ENCODE results near the gene ETV4.

Gene ETV4

GRCh38 chr17:43572368-43572980, 26.3 kb upstream of the ETV4 start:
- DNase-seq = no peak

DNA sequence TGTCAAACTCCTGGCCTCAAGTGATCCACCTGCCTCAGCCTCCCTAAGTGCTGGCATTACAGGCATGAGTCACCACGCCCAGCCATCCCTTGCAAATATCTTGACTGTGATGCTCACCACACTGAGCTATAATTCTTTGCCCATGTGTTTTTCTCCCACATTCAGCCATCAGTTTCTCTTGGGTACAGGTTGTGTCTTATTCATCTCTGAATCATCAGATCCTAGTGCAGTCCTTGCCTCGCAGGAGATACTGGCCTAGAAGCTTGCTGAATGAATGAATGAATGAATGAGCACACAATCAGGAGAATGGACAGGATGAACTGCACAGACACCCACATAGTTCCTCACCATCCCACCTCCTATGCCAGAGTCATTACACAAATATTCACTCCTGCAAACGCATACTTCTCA, 24.4 kb upstream of the ETV4 start:
- DNase-seq = no peak

DNA sequence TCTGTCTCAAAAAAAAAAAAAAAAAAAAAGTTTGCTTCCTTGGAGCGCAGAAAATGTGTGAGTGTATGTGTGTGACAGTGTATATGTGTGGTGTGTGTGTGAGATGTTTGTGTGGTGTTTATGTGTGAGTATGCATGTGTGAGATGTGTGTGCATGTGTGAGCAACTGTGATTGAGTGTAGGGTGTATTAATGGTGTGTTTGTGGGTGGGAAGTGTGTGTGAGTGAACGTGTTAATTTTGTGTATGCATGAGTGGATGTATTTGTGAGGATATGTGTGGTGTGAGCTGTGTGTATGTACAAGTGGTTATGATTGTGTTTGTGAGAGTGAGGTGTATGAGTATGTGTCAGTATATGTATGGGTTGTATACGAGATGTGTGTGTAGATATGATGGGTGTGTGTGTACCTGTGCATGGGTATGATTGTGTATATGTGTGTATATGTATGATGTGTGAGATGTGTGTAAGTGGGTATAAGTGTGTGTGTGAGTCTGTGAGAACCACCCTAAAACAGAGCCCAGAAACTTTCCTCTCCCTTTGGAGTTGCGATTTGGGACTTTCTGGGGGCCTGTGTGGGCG, 22.5 kb upstream of the ETV4 start:
- no peak for DNase-seq

- no peak for DNase-seq
Observed at GRCh38 chr17:43563600-43564594, 17.8 kb upstream of the ETV4 start.

- no peak for DNase-seq
Observed at GRCh38 chr17:43562679-43563599, 16.8 kb upstream of the ETV4 start.

DNA sequence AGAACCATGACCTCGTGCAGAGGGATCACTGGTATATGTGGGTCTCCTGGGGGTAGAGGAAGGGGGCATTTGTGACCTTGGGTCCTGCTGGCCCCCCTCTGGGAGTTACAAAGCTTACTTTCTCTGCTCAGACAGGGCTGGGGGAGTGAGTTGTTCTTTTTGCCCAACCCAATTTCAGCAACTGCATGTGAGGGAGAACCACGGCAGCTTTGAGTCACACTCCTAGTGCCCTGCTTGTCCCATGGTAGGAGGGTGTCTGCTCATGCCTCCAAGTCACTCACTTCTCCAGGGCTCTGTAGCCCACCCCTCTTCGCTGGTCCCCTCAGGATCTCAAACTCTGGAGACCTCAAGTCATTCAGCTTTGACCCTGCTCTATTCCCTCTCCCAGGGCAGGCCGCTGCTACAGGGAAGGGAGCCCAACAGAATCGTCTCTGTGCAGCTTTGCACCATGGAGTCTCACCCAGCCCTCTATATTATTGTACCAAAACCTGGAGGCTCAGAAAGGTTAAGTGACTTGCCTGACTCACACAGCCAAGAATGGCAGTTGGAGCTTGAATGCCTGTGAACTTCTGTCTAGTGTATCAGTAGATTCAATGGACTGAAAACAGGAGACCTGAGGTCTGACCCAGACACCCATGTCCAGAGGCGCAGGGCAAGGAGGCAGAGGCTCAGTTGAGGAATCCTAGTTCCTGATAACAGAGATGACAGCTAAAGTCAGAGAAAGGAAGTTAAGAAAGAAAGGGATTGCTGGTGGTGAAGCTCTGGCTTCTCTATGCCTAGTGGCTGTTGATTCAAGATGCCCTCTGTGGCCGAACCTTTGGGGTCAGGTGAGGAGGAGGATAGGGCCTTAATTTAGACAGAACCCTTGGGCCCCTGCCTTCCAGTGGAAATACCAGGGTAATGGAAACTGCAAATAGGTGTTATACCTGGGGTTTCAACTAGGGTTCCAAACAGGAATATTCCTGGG, 14.6 kb upstream of the ETV4 start:
- DNase-seq = no peak

DNA sequence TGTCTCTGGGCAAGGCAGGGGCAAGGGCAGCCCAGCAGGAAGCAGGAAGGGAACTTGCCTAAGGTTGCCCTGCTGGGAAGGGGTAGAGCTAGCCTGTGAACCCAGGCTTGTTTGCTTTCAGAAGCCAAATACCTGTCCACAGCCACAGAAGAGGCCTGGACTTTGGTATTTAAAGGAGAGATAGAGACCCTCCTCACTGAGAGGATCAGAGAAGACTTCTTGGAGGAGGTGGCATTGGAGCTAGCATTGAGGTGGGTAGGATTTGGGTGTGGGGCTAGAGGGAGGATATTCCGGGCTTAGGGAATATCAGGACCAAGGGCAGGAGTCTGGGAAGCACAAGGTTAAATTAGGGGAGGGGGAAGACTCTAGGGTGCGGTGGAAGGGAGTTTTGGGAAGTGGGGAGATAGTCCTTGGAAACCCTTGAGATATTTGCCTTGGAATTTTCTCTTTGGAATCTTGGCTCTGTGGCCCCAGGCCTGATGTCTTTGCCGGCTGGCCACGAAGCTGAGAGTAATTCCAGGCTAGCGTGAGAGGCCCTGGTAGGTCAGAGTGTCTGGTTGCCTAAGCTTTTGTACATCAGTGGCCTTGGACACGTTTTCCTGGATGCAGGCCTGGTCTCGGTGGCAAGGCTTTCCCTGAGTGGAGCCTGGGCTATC, 13.1 kb upstream of the ETV4 start:
- no peak for DNase-seq

- no peak for DNase-seq
Observed at GRCh38 chr17:43558805-43559160, 12.6 kb upstream of the ETV4 start.

- no peak for DNase-seq
Observed at GRCh38 chr17:43556292-43556691, 10.2 kb upstream of the ETV4 start.

DNA sequence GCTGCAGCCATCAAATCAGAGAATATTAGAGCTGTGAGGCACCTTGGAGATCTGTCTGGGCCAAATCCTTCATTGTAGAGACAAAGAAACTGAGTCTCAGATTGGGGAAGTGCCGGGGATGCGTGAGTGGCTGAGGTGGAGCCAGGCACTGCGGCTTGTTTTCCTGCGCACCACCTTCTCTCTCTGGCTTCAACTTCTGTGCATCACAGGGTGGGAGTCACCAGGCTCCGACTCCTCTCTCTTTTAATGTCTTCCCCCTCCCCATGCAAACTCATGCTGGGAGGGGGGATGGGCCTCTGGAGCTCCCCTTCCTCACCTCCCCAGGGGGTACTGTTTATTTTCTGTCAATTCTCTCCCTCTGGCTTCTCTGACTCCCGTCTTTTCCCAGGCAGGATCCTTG, 8.7 kb upstream of the ETV4 start:
- no peak for DNase-seq

DNA sequence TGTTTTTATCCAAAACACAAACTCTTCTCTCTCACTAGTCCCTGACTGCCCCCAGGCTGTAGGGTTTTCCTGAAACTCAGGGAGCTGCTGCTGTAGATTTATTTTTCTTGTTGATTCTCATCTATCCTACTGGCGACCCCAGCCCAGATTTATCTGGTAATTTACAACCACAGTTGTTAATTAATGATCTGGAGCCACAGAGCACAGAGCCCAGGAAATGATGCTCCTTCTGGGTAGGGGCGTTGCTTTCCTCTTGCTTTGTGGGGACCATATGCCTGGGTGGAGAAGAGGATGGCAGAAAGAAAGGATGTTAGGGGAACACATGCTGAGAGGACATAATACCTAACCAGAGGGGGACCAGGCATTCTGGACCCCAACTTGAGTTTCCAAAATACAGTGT, 7.4 kb upstream of the ETV4 start:
- DNase-seq = no peak

DNA sequence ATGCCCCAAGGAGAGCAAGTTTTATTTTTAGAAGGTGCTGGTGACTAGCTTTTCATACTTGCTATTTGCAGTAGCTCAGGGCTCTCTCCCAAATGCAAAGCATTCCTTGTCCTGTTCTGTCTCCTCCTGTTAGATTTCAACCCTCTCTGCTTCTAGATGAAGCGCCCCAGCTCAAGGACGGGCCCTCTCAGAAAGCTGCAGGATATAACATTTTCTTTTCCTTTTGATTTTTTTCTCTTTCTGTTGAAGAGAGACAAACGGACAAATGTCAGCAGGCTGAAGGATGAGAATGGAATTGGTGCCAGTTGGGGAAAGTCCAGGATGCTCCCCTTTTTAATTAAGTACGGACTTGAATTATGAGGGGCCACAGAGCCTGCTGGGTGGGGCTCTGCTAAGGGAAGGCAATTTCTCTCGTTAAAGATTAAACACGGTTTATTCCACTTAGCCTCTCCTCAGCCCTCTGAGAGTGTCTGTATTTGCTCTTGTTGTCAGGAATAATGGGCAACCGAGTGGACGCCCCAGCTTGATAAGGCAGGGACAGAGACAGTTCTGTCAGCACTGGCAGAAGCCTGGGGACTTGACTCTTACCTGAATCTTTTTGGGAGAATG, 6.2 kb upstream of the ETV4 start:
- DNase-seq = no peak

DNA sequence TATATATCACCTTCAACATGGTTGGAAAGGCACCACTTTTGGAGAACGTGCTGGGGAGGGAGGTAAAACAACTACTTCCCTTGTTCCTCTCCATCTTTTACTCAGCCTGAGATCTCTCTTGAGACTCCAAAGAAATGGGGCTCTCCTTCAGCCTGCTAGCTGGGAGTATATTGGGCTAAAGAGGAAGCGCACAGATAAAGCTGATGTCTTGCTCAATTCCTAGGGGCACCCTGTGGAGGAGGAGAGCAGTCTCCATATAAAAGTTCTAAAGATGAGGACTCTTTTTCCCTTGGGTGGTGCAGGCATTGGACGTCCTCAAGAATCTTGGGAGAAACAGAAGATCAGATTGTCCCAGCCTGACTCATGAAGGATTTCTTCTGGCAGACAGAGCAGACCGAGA, 4.6 kb upstream of the ETV4 start:
- DNase-seq = no peak

GRCh38 chr17:43549496-43549895, 3.4 kb upstream of the ETV4 start:
- no peak for DNase-seq

- no peak for DNase-seq
Observed at GRCh38 chr17:43548689-43549379, 2.7 kb upstream of the ETV4 start.

DNA sequence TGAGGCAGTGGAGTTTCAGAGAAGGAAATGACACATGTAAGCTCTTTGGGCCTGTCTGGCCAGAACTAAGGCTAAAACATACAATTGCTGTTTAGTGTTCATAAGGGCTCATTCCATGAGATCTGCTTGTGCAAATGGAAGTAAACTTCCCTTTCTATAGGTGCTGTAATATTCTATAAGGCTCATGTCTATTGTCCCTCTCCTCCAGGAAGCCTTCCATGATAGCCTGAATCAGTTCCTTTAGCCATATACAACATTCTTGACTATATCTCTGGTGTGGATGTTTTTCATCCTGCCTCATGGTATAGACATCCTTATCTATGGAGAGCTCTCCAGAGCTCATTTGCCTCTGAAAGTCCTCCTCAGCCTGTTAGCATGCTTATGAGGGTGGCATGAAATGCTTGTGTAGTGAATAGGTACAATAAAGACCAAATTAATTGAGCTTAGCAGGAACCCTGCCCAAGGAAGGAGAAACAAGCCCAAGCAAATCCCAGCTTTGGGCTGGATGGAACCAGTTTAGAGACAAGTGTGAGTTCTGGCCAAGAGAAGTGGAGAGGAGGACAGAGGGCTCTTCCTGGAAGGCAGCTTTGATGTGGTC, 1.6 kb upstream of the ETV4 start:
- DNase-seq = no peak

- no peak for DNase-seq
Observed at GRCh38 chr17:43547189-43547550, 1.0 kb upstream of the ETV4 start.

DNA sequence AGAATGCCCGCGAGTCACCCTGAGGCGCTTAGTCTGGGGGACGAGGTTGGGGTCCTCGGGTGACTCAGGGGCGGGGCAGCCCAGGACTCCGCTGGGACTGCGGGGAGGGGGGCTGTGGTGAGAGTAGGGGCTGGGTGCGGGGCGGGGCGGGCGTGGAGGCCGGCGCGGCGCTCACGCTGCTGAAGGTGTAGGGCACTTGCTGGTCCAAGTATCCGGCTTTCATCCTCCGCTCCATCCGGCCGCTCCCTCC, 832 bp downstream of the ETV4 start:
- DNase-seq = peak; percentile 18

DNA sequence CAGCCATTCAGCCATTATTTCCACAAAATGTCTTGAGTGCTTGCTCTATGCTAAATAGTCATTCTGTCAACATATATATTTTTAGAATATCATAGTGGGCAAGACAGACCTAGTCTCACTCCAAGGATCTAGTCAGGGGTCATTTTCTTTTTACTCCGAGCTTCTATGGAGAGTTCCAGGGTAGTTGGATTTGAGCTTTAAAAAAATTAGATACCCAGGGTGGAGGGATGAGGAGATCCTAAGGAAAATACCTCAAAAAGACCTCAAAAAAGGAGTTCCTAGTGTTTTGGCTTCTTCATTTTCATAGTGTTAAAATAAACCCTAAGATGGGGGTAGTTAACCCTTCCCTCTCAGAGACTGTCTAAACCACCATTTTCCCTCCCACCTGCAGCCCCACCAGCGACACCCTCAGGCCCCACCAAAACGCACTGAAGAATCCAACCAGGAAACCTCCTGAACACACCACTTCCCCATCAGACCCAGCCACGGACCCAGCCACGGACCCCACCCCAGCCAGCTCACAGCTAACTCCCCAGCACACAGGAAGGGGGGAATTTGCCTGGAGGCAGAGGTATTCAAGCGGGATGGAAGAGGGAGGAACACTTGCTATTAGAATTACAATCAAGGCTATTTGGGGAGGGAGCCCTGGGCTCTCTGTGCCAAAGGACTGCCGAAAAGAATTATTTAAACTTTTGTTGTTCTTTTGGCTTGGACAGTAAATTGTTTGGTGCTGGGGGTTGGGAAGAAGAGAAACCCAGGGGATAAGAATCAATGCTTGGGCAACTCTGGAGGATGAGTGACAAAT, 2.2 kb downstream of the ETV4 start:
- DNase-seq = no peak
